ENCODE results near the gene CDK17.

Gene CDK17

DNA sequence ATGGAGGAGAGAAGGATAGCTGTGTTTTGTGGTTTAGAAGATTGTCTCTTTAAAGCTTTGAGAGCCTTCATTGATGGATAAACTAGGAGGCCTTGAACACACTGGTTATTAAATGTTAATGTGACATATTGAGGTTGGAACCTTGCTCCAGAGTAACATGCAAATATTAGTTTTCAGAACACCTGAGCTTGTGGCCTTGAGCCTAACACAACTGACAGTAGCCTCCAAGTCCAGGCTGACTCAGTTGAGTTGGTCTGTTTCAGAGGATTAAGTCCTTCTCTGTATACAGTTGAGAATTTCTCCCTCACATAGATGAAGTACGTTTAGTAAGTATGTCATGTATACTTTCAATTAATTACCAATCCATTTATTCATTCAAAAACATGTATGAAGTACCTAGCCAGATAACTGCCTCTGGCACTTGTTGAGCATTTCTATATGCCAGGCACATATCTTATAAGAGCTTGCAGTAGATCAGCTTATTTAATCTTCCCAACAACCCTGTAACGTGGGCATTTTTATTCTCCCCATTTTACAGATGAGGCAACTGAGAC, 142.6 kb downstream of the CDK17 start:
- DNase-seq: no peak

DNA sequence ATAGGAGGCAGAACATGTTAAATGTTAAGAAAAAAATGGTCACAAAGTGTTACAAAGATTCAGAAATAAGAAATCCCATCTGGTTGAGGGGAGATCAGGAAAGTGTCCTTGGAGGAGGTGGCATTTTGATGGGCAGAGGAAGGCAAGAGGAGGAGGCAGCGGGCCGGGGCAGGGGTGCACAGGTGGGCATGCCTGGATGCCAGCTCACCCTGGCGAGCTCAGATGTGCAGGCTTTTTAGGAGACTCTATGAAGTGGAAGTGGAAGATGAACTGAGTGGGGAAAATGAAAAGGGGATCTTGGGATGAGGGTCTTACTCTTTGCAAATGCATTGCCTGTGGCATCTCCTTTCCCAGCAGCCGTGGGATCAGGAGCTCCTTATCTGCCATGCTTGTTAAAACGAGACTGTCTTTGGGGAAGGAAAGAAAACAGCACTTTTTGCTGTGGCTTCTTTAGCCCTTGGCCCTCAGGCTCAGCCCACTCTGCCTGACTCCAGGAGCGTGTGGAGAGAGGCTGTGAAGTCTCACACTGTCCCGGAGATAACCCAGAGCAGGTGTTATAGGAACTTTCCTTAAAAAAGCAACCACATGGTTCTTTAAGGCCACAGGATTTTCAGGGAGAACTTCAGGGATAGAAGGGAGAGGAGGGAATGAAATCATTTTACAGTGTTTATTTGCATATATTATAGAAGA, 143.4 kb downstream of the CDK17 start:
- no peak for DNase-seq

DNA sequence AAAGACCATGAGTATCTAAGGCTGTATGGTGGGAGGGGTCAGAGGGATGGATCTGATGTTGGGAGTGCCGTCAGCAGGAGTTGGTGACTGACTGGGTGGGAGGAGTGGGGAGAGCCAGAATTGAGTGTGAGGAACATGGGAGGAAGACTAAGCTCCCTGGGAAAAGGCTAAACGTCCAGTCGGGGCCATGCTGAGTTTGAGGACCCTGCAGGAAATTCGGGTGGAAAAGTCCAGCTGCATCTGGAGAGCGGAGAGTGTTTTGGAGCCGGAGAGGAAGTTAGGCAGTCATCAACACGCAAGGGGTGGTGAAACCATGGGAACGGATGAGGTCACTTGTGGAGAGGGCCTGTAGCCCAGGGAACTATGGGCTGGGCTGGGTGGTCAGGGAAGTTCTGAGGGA, 145.2 kb downstream of the CDK17 start:
- DNase-seq: no peak

DNA sequence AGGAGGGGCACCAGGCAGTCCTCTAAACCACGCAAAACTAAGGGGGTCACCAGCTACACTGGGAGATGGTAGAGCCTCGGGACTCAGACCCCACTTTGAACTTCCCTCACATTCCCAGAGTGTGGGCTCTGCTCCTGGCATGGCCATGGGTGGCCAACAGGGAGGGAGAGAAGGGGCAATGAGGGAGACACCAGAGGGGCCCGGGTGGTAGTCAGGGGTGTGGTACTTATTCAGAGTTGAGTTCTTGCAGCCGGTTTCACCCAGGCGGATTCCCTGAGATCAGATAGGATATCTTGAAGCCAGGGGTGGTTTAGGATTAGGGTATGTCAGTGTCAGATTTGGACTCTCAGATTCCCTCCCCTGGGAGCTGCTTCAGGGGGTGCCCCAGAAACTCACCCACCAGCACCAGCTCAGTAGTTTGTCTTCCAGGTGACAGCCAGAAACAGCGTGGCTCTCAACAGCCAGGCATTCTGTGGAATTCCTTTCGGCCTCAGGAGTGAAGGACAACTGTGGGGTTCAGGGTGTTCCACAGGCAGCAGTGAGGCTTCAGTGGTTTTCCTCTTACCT, 150.0 kb downstream of the CDK17 start:
- DNase-seq: no peak

DNA sequence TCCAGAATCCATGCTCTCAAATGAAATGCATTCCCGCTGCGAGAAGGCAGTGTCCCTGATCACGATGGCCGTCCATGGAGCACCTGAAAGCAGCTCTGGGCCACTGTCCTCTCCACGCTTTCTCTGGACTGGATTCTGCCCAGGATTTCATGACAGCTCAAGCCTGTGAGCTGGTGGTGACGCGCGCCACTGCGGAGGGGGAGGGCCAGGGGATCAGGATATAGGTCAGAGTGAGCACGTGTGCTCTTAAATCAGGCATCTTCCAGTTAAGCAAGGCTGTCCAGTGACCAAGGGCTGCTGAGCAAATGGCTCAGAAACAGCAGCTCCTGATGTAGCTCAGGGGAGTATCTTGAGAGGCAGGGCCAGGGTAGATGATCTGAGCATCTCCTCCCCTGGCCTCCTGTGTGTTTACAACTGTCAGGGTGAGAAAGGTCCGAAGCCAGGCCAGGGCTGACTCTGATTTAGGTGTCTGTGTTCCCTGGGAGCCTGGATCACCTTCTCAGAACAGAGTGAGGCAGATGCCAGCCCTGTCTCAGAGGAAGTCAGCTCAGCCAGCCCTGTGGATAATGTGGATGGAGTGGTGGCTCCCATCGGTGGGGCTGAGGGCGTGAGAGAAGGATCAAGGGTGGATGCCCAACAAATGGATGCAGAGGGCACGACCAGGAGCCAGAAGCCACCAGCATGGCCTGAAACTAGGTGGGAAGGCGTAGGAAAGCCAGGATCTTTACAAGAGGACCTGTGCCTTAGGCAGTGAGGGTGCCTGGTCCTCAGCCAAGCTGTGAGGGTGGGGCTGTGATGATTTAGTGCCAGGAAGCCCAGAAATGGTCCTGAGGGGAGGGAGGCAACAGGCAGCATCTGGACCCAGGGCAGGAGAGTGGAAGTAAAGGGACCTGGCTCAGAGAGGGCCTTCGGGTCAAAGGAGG, 150.8 kb downstream of the CDK17 start:
- DNase-seq: no peak

DNA sequence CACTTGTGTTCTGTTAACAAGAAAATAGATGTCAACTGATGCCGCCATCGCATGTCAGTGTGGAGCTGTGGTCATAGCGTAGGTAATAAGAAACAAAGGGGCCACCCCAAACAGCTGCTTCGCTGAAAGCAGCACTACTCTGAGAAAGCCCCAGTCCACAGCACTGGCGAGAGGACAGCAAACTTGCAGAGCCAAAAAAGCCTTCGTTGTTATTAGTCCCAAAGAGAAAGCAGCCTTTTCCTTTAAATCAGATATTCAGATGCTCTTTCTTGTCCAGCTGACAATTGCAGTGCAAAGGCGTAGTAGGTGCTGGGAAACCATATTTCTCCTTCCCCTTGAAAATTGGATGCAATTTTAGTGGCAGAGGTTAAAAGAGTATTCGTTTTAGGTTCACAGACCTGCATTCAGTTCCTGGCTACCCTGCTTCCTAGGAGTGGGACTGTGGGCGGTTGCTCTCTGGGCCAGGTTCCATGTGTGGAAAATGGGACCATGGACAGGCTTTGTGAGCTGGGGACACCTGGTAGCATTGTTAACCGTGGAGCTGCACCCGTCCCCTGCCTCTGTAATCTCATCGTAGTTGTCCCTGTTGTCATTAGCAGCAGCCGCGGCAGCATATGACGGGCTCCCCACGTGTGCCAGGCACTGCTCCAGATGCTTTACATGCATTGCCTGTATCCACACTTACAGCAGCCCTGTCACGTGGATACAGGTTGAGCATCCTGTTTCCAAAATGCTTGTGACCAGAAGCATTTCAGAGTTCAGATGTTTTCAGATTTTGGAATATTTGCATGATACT, 151.9 kb downstream of the CDK17 start:
- DNase-seq: no peak

DNA sequence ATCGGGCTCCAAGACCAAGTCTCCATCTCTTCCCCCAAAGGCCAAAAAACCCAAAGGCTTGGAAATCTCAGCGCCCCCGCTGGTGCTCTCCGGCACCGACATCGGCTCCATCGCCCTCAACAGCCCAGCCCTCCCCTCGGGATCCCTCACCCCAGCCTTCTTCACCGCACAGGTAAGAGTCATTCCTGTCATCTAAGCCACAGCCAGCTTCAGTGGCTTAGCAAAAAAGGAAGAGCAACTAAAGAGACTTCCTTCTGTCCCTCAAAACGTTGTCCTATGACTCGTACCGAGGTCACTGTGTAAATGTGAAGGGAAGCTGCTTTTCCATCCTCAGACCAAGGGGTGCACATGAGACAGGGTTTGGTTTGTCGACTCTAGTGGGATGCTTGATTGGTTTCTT, 152.7 kb downstream of the CDK17 start:
- DNase-seq: no peak

DNA sequence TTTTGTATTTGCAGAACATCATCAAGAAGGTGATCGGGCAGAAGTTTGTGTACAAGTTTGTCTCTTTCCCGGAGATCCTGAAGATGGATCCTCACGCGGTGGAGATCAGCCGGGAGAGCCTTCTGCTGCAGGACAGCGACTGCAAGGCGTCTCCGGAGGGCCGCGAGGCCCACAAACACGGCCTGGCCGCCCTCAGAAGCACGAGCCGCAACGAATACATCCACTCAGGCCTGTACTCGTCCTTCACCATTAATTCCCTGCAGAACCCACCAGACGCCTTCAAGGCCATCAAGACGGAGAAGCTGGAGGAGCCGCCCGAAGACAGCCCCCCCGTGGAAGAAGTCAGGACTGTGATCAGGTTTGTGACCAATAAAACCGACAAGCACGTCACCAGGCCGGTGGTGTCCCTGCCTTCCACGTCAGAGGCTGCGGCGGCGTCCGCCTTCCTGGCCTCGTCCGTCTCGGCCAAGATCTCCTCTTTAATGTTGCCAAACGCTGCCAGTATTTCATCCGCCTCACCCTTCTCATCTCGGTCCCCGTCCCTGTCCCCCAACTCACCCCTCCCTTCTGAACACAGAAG, 153.2 kb downstream of the CDK17 start:
- DNase-seq: no peak

DNA sequence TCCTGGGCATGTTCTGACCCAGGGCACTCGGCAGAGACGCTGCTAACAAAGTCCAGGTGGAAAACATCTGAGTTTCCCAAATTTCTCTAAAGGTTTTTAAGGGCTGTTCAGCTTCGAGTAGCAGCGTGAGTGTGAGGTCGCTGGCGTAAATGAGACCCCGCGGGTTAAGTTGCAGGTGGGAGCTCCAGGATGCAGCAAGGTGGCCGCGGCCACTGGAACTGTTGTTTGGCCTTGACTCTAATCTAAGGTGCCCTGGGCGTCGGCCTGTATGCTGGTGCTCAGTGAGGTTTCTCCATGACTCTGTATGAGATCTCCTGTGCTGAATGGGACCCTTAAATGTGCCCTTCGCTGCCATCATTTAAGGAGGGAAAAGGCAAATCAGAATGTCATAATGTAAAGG, 155.4 kb downstream of the CDK17 start:
- no peak for DNase-seq

DNA sequence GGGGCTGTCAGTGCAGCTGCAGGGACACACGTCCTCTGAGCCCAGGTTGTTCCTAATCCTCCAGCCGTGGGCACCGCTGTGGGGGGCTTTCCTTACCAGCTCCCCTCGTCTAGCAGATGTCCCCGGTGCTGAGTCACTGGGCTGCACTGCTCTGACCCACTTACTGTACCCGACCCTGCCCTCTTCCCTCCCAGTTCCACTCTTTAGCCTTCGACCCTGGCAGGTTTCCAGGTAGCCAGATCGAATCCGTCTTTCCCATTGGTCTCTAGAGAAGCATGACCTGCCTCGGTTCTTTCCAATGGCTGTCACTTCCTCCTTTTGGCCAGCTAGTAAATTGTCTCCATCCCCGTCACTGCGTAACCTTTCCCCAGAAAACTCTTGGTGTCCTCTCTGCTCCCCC, 157.6 kb downstream of the CDK17 start:
- DNase-seq: no peak

DNA sequence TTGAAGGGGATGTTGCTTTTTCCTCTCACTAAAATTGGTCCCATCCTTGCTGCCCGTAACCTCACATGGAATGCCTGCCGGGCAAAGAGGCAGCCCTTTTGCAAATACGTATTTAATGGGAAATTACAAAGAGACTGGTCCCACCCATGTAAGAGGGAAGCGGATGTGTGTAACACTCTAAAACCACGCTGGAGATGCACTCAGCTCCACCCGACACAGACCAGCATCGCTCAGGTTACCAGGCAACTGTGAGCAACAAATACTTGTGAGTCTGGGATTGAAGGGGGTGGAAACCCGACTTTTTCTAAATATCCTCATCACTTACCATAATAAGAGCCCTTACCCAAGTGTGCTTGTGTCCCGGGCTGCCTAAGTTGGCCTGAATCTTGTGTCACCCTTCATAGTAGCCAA, 158.4 kb downstream of the CDK17 start:
- DNase-seq: no peak

DNA sequence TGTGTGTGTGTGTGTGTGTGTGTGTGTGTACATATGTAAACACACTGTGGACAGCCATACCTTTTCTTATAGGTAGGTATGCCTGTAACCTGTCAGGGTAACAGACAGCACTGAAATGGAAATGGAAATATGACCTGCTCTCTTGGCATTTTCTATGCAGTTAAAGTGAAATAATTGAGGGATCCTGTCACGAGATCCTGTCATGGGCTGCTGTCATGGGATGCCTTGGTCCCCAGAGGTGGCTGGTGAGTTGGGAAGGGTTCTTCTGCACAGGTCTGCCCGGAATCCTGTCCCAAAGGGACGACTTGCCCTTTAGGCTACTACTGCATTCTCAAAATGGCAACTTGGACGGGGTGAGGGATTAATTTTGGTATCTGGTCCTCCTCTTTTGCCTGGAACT, 158.8 kb downstream of the CDK17 start:
- no peak for DNase-seq

DNA sequence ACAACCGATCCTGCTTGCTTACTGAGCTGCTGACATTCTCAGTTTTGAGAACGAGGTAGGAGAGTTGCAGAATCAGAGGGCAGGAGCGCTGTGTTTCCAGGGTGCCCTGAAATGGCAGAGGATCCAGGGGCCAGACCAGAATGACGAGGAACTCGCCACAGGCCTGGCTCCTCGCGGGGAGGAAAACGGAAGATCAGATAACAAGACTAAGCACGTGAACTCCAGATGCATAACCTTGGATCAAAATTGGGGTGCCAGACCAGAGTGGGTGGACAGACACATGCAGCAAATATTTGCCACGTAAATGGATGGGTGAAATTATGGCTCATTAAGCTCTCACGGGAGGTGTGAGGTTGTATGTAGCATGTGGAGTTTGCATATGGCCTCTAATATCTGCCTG, 159.6 kb downstream of the CDK17 start:
- DNase-seq: no peak

DNA sequence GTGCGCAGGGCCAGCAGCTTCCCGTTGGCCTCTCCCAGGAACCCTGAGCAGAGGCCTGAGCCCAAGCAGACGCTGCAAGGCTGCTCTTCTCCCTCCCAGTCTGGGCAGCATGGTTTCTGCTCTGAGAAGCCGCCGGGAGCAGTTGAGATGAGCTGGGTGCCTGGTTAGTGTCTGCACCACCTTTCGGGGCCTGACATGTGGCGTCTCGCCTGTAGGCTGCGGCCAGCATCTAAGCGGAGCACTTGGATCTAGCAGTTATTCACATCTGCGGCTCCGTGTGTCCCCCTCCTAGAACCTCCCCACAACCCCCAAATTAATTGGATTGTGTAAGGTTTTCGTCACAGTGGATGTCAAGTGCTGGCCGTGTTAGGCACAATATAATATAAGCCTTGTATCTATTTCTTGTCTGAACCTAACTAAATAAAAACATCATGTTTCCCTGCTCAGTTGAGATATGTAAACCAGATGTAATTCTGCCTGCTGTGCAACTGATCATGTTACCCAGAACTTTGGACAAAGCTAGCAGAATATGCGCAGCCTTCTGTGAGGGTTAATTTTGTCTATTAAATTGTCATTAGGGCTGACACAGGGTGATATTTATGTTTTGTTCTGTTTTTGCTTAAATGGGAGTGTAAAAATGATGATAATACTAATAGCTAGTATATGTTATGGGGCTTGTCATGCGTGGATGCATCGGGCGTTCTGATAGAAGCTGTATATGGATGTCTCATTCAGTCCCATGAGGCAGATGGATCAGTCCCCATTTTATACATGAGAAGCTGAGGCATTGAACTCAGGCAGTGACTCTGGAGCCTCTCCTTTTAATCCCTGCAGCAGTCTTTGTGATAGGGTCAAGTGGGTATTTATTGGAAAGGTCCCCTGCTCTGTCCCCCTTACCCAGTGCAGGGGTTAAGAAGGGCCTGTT, 160.3 kb downstream of the CDK17 start:
- DNase-seq: no peak

DNA sequence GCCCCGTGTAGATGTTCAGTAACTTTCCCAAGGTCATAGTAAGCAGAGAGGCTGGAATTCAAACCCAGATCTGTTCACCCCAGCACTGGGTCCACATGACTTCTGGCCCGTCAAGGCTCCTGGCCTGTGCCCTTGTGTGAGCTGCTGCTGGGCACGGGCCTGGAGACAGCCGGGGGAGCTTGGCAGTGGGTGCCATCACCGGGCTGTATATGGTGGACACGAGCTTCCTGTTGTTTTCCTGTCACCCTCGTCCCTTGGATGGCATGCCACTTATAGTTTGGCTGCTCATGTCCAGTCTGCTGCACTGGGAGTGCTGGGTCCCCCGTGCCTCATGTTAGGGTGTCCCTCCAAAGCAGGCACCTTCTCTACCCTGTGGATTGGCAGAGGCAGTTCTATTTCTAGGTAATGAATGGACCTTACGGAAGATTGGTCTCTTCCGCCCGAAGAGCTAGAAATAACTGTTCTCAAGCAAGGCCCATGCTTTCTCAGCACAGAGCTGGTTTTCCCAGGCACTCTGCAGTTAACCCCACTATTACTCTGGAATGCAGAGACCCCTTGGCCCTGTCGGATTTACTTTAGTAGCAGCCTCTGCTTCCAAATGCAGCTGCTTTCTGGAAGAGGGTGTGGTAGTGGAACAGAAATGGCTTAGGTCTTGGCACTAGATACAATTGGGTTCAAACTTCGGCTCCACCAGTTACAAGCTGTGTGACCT, 161.7 kb downstream of the CDK17 start:
- DNase-seq: no peak

DNA sequence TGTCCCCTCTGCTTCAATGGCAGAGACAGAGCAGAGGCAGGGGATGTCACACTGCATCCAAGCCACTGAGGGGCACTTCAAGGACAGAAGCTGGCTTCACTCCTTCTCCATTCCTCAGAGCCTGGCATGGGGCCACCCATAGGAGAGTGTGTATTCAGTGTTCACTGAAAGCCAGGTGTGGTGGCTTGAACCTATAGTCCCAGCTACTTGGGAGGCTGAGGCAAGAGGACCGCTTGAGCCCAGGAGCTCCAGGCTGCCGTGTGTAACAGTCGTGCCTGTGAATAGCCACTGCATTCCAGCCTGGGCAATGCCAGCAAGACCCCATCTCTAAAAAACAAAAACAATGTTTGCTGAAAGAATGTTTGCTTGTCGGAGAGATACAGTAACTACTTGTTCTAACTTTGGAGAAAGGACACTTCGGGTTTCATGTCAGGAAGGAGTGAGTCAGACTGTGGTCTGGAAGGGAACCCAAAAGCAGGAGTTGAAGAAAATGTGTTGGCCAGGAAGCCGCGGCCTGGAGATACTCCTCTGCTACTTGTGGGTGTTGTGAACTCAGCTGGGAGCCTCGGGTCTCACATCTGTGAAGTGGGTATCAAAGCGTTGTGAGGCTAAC, 162.7 kb downstream of the CDK17 start:
- no peak for DNase-seq

DNA sequence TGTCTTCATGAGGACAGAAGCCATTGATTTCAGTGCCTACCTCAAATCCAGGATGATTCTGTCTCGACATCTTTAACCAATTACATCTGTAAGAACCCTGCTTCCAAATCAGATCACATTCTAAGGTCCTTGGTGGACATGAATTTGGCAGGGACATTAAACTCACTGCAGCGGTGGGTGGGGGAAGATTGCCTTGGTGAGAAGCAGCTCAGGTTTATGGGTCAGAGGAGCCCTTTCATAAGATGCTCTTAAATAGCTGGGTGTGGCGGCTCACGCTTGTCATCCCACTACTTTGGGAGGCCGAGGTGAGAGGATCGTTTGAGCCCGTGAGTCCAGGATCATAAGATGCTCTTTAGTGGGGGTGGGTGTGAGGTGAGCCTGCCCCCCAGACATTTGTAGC, 163.2 kb downstream of the CDK17 start:
- DNase-seq: no peak

DNA sequence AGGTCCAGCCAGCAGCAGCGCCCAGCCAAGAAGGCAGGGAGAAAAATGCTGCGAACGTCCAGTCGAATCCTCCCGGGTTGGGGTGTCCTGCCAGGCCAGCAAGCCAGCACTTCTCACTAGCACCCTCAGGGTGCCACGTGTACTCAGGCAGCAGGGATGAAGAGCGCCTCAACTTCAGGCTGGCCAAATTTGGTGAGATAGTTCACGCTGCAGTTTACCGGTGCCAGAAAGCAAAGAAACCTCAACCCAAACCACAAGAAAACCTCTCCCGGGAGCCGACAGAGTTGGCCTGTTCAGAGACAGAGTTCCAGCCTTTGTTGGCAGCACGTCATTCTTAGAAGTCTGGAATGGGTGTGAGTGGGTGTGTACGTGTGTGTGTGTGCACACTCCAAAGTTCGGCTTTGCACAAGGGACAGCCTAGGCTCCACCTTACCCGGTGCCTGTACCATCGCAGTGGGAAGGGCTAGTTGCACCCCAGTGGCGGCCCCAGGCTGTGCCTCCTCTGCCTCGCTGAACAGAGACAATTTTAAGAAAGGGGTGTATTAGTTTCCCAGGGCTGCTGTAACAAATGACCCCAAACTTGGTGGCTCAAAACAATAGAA, 163.9 kb downstream of the CDK17 start:
- DNase-seq: no peak

DNA sequence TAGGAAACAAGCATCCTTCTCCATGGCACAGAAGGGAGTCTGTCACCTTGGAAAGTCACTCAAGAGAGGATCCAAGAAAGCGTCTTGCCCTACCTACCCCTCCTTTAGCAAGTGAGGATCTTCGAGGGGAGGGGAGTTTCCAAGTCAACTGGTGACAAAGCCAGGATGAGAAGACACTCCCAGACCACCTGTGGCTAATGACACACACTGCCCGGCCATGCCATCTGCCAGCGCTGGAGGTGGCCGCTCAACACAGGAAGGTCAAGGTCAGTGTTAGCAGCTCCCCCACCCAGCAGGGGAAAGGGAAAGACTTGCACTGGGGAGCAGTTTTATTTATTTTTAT, 164.8 kb downstream of the CDK17 start:
- DNase-seq: no peak

Measured in NCI-H345 (cell line).